ENCODE data around the gene PPIL4.
"Not testable (repeated sequence)": the region's sequence is repeated elsewhere in the genome, so short reads cannot be mapped to it uniquely, and the experiment has no call there.

Gene PPIL4

GRCh38 chr6:149515494-149515893, 30.3 kb downstream of the PPIL4 start:
- H3K4me3 ChIP-seq (ENCODE audit: low read depth in 1 of 2, low read length in 2 of 2), result no peak overlapping the region
- no peaks in the 10 kb centered on the region for H3K4me1 ChIP-seq (ENCODE audit: control insufficient read depth in 1 of 2, insufficient read depth in 2 of 2, low read length in 2 of 2)
- no peak overlapping the region for H3K27ac ChIP-seq (ENCODE audit: low read length)
- H3K27me3 ChIP-seq (ENCODE audit: low read depth, low read length), result no peaks in the 10 kb centered on the region
- no peaks in the 10 kb centered on the region for H3K9me3 ChIP-seq (ENCODE audit: control insufficient read depth in 1 of 2, low read length in 2 of 2)
- H3K36me3 ChIP-seq (ENCODE audit: control insufficient read depth in 1 of 2, insufficient read depth in 2 of 2, low read length in 2 of 2), result peaks cover 11 to 19% of the 10 kb centered on the region in 2 donors

- Histone ChIP-seq H3K27ac (ENCODE audit: low read length) (no peak overlapping the region), H3K4me1 (ENCODE audit: control insufficient read depth in 1 of 2, insufficient read depth in 2 of 2, low read length in 2 of 2) (no peaks in the 10 kb centered on the region), H3K4me3 (ENCODE audit: low read depth in 1 of 2, low read length in 2 of 2) (no peak overlapping the region), H3K9me3 (ENCODE audit: control insufficient read depth in 1 of 2, low read length in 2 of 2) (no peaks in the 10 kb centered on the region), H3K27me3 (ENCODE audit: low read depth, low read length) (no peaks in the 10 kb centered on the region), H3K36me3 (ENCODE audit: control insufficient read depth in 1 of 2, insufficient read depth in 2 of 2, low read length in 2 of 2) (peaks cover 4 to 11% of the 10 kb centered on the region in 2 donors)
Measured at GRCh38 chr6:149513915-149514314, 31.9 kb downstream of the PPIL4 start.

- H3K4me1 ChIP-seq (ENCODE audit: control insufficient read depth in 1 of 2, insufficient read depth in 2 of 2, low read length in 2 of 2), result no peaks in the 10 kb centered on the region
- H3K4me3 ChIP-seq (ENCODE audit: low read depth in 1 of 2, low read length in 2 of 2), result no peak overlapping the region
- no peaks in the 10 kb centered on the region for H3K27me3 ChIP-seq (ENCODE audit: low read depth, low read length)
- H3K9me3 ChIP-seq (ENCODE audit: control insufficient read depth in 1 of 2, low read length in 2 of 2), result no peaks in the 10 kb centered on the region
- H3K27ac ChIP-seq (ENCODE audit: low read length), result no peak overlapping the region
- peaks cover 3 to 11% of the 10 kb centered on the region in 2 donors for H3K36me3 ChIP-seq (ENCODE audit: control insufficient read depth in 1 of 2, insufficient read depth in 2 of 2, low read length in 2 of 2)
Measured at GRCh38 chr6:149510793-149511512, 34.9 kb downstream of the PPIL4 start.

GRCh38 chr6:149508485-149508884, 37.4 kb downstream of the PPIL4 start:
- no peak overlapping the region for H3K4me3 ChIP-seq (ENCODE audit: low read depth in 1 of 2, low read length in 2 of 2)
- H3K36me3 ChIP-seq (ENCODE audit: control insufficient read depth in 1 of 2, insufficient read depth in 2 of 2, low read length in 2 of 2), result peaks cover 9 to 11% of the 10 kb centered on the region in 2 donors
- no peak overlapping the region for H3K27ac ChIP-seq (ENCODE audit: low read length)
- no peaks in the 10 kb centered on the region for H3K4me1 ChIP-seq (ENCODE audit: control insufficient read depth in 1 of 2, insufficient read depth in 2 of 2, low read length in 2 of 2)
- no peaks in the 10 kb centered on the region for H3K27me3 ChIP-seq (ENCODE audit: low read depth, low read length)
- H3K9me3 ChIP-seq (ENCODE audit: control insufficient read depth in 1 of 2, low read length in 2 of 2), result no peaks in the 10 kb centered on the region

- no peak overlapping the region for H3K27ac ChIP-seq (ENCODE audit: low read length)
- no peaks in the 10 kb centered on the region for H3K27me3 ChIP-seq (ENCODE audit: low read depth, low read length)
- peaks cover 0 to 6% of the 10 kb centered on the region in 2 donors for H3K36me3 ChIP-seq (ENCODE audit: control insufficient read depth in 1 of 2, insufficient read depth in 2 of 2, low read length in 2 of 2)
- H3K9me3 ChIP-seq (ENCODE audit: control insufficient read depth in 1 of 2, low read length in 2 of 2), result no peaks in the 10 kb centered on the region
- H3K4me3 ChIP-seq (ENCODE audit: low read depth in 1 of 2, low read length in 2 of 2), result no peak overlapping the region
- H3K4me1 ChIP-seq (ENCODE audit: control insufficient read depth in 1 of 2, insufficient read depth in 2 of 2, low read length in 2 of 2), result no peaks in the 10 kb centered on the region
Measured at GRCh38 chr6:149503872-149504271, 42.0 kb downstream of the PPIL4 start.

GRCh38 chr6:149503276-149503675, 42.6 kb downstream of the PPIL4 start:
- Histone ChIP-seq H3K36me3 (ENCODE audit: control insufficient read depth in 1 of 2, insufficient read depth in 2 of 2, low read length in 2 of 2) (peaks cover 0 to 6% of the 10 kb centered on the region in 2 donors), H3K27ac (ENCODE audit: low read length) (no peak overlapping the region), H3K9me3 (ENCODE audit: control insufficient read depth in 1 of 2, low read length in 2 of 2) (no peaks in the 10 kb centered on the region), H3K4me3 (ENCODE audit: low read depth in 1 of 2, low read length in 2 of 2) (no peak overlapping the region), H3K27me3 (ENCODE audit: low read depth, low read length) (no peaks in the 10 kb centered on the region), H3K4me1 (ENCODE audit: control insufficient read depth in 1 of 2, insufficient read depth in 2 of 2, low read length in 2 of 2) (no peaks in the 10 kb centered on the region)

GRCh38 chr6:149501768-149502167, 44.1 kb downstream of the PPIL4 start:
- H3K27ac ChIP-seq (ENCODE audit: low read length), result no peak overlapping the region
- H3K36me3 ChIP-seq (ENCODE audit: control insufficient read depth in 1 of 2, insufficient read depth in 2 of 2, low read length in 2 of 2), result peaks cover 0 to 6% of the 10 kb centered on the region in 2 donors
- no peaks in the 10 kb centered on the region for H3K9me3 ChIP-seq (ENCODE audit: control insufficient read depth in 1 of 2, low read length in 2 of 2)
- no peaks in the 10 kb centered on the region for H3K27me3 ChIP-seq (ENCODE audit: low read depth, low read length)
- H3K4me1 ChIP-seq (ENCODE audit: control insufficient read depth in 1 of 2, insufficient read depth in 2 of 2, low read length in 2 of 2), result no peaks in the 10 kb centered on the region
- H3K4me3 ChIP-seq (ENCODE audit: low read depth in 1 of 2, low read length in 2 of 2), result no peak overlapping the region

- Histone ChIP-seq H3K4me1 (ENCODE audit: control insufficient read depth in 1 of 2, insufficient read depth in 2 of 2, low read length in 2 of 2) (no peaks in the 10 kb centered on the region), H3K36me3 (ENCODE audit: control insufficient read depth in 1 of 2, insufficient read depth in 2 of 2, low read length in 2 of 2) (peaks cover 0 to 6% of the 10 kb centered on the region in 2 donors), H3K27me3 (ENCODE audit: low read depth, low read length) (no peaks in the 10 kb centered on the region), H3K27ac (ENCODE audit: low read length) (no peak overlapping the region), H3K4me3 (ENCODE audit: low read depth in 1 of 2, low read length in 2 of 2) (no peak overlapping the region), H3K9me3 (ENCODE audit: control insufficient read depth in 1 of 2, low read length in 2 of 2) (no peaks in the 10 kb centered on the region)
Measured at GRCh38 chr6:149501201-149501600, 44.6 kb downstream of the PPIL4 start.

GRCh38 chr6:149500096-149500495, 45.7 kb downstream of the PPIL4 start:
- H3K9me3 ChIP-seq (ENCODE audit: control insufficient read depth in 1 of 2, low read length in 2 of 2), result no peaks in the 10 kb centered on the region
- H3K4me1 ChIP-seq (ENCODE audit: control insufficient read depth in 1 of 2, insufficient read depth in 2 of 2, low read length in 2 of 2), result no peaks in the 10 kb centered on the region
- H3K27ac ChIP-seq (ENCODE audit: low read length), result no peak overlapping the region
- H3K4me3 ChIP-seq (ENCODE audit: low read depth in 1 of 2, low read length in 2 of 2), result no peak overlapping the region
- H3K27me3 ChIP-seq (ENCODE audit: low read depth, low read length), result no peaks in the 10 kb centered on the region
- peaks cover 0 to under 1% of the 10 kb centered on the region in 2 donors for H3K36me3 ChIP-seq (ENCODE audit: control insufficient read depth in 1 of 2, insufficient read depth in 2 of 2, low read length in 2 of 2)

- H3K36me3 ChIP-seq (ENCODE audit: control insufficient read depth in 1 of 2, insufficient read depth in 2 of 2, low read length in 2 of 2), result no peaks in the 10 kb centered on the region
- no peaks in the 10 kb centered on the region for H3K9me3 ChIP-seq (ENCODE audit: control insufficient read depth in 1 of 2, low read length in 2 of 2)
- H3K27ac ChIP-seq (ENCODE audit: low read length), result no peak overlapping the region
- H3K4me1 ChIP-seq (ENCODE audit: control insufficient read depth in 1 of 2, insufficient read depth in 2 of 2, low read length in 2 of 2), result no peaks in the 10 kb centered on the region
- H3K27me3 ChIP-seq (ENCODE audit: low read depth, low read length), result no peaks in the 10 kb centered on the region
- H3K4me3 ChIP-seq (ENCODE audit: low read depth in 1 of 2, low read length in 2 of 2), result no peak overlapping the region
Measured at GRCh38 chr6:149499066-149499465, 46.8 kb downstream of the PPIL4 start.

GRCh38 chr6:149497365-149497764, 48.5 kb downstream of the PPIL4 start:
- Histone ChIP-seq H3K36me3 (ENCODE audit: control insufficient read depth in 1 of 2, insufficient read depth in 2 of 2, low read length in 2 of 2) (no peaks in the 10 kb centered on the region), H3K9me3 (ENCODE audit: control insufficient read depth in 1 of 2, low read length in 2 of 2) (no peaks in the 10 kb centered on the region), H3K27me3 (ENCODE audit: low read depth, low read length) (no peaks in the 10 kb centered on the region), H3K4me3 (ENCODE audit: low read depth in 1 of 2, low read length in 2 of 2) (no peak overlapping the region), H3K27ac (ENCODE audit: low read length) (no peak overlapping the region), H3K4me1 (ENCODE audit: control insufficient read depth in 1 of 2, insufficient read depth in 2 of 2, low read length in 2 of 2) (no peaks in the 10 kb centered on the region)

- H3K4me3 ChIP-seq (ENCODE audit: low read depth in 1 of 2, low read length in 2 of 2); H3K4me1 ChIP-seq (ENCODE audit: control insufficient read depth in 1 of 2, insufficient read depth in 2 of 2, low read length in 2 of 2); H3K36me3 ChIP-seq (ENCODE audit: control insufficient read depth in 1 of 2, insufficient read depth in 2 of 2, low read length in 2 of 2); H3K27me3 ChIP-seq (ENCODE audit: low read depth, low read length); H3K9me3 ChIP-seq (ENCODE audit: control insufficient read depth in 1 of 2, low read length in 2 of 2); H3K27ac ChIP-seq (ENCODE audit: low read length): not testable (repeated sequence)
Measured at GRCh38 chr6:149496597-149496996, 49.2 kb downstream of the PPIL4 start.
